COLO668 (cell line): ENCODE measurements around the gene UIMC1.
A peak's percentile ranks its signal among the peaks of the same experiment; 100 is the strongest.

Source experiments
- DNase-seq: peaks from one replicate; lab custom pipeline; 2025; ENCODE audit not compliant: unreplicated experiment; lab: John Stamatoyannopoulos, UW

Gene UIMC1

GRCh38 chr5:176887252-176887849, 119.2 kb downstream of the UIMC1 start:
- DNase-seq = peak; percentile 5

GRCh38 chr5:176886336-176887251, 120.0 kb downstream of the UIMC1 start:
- no peak for DNase-seq

GRCh38 chr5:176884571-176884890, 122.0 kb downstream of the UIMC1 start:
- DNase-seq = no peak

GRCh38 chr5:176883700-176884570, 122.6 kb downstream of the UIMC1 start:
- no peak for DNase-seq

GRCh38 chr5:176882567-176882903, 124.0 kb downstream of the UIMC1 start:
- no peak for DNase-seq

GRCh38 chr5:176881816-176882566, 124.6 kb downstream of the UIMC1 start:
- no peak for DNase-seq

- no peak for DNase-seq
Measured at GRCh38 chr5:176881021-176881749, 125.4 kb downstream of the UIMC1 start.

- no peak for DNase-seq
Measured at GRCh38 chr5:176880366-176881020, 126.1 kb downstream of the UIMC1 start.

- no peak for DNase-seq
Measured at GRCh38 chr5:176879663-176880361, 126.8 kb downstream of the UIMC1 start.

- no peak for DNase-seq
Measured at GRCh38 chr5:176878906-176879662, 127.5 kb downstream of the UIMC1 start.

GRCh38 chr5:176878463-176878862, 128.1 kb downstream of the UIMC1 start:
- no peak for DNase-seq

GRCh38 chr5:176877793-176878331, 128.7 kb downstream of the UIMC1 start:
- peak; percentile 4 for DNase-seq

- DNase-seq = no peak
Measured at GRCh38 chr5:176876506-176877431, 129.8 kb downstream of the UIMC1 start.

- DNase-seq = no peak
Measured at GRCh38 chr5:176875783-176876505, 130.6 kb downstream of the UIMC1 start.

- no peak for DNase-seq
Measured at GRCh38 chr5:176875014-176875550, 131.5 kb downstream of the UIMC1 start.

- no peak for DNase-seq
Measured at GRCh38 chr5:176874198-176874780, 132.3 kb downstream of the UIMC1 start.
